GM12878 (cell line): Measurements from ENCODE around the gene INPP1. TPM values are rescaled to one million over a fixed set of nuclear protein-coding genes. Genes with fewer than 3 reads are reported as not detected.

ENCODE experiments used
- ATAC-seq: fragments of 200-7000 bp; cut with Tn5 transposase; 3 replicates; pipeline ENCODE4 v1.9.1; 2020; ENCODE audit warnings: mild to moderate bottlenecking, moderate library complexity
- BruUV-seq: library from RNA; stranded (reverse); fragments of 400-500 nt; replicated peaks from 2 replicates; lab custom pipeline; 2021; lab: Mats Ljungman, UMichigan
- CTCF ChIA-PET: fragments of 300-600 bp; sonication (Branson Sonifier 250); formaldehyde crosslinking; extraction: SDS; loops from one replicate; lab custom pipeline; 2021; ENCODE audit warnings: inconsistent platforms; lab: Yijun Ruan, JAX
- POLR2A ChIA-PET: fragments of 350-600 bp; formaldehyde crosslinking; extraction: SDS; loops from one replicate; lab custom pipeline; 2021; ENCODE audit warnings: inconsistent platforms; lab: Charles Lee
- RAD21 ChIA-PET: fragments of 300-600 bp; sonication (Branson Sonifier 250); formaldehyde crosslinking; loops from one replicate; lab custom pipeline; 2023; ENCODE audit warnings: antibody characterized with exemption; ENCODE audit not compliant: unreplicated experiment; lab: Charles Lee
- SMC1A ChIA-PET: fragments of 300-600 bp; sonication (Branson Sonifier 250); formaldehyde crosslinking; loops from one replicate; lab custom pipeline; 2023; ENCODE audit not compliant: unreplicated experiment, uncharacterized antibody; lab: Charles Lee
- DNase-seq: peaks from one replicate; pipeline ENCODE4 v3.0.0-alpha.2; 2011; ENCODE audit warnings: low read depth, low spot score
- FAIRE-seq: peaks from 3 replicates; lab custom pipeline; 2011; peaks lifted over from hg19 to GRCh38; lab: Jason Lieb, UNC
- H2AFZ ChIP-seq: 2 replicates; pipeline ENCODE4 v1.6.0; 2011; ENCODE audit warnings: low read depth, low read length, control low read depth; ENCODE audit not compliant: control insufficient read depth
- H3K27ac ChIP-seq: 2 replicates; pipeline ENCODE4 v1.5.1; 2011; ENCODE audit warnings: control low read depth; ENCODE audit not compliant: control insufficient read depth, insufficient read depth
- H3K27me3 ChIP-seq, 2 experiments: replicated peaks in 1 of 2; 2 replicates each; pipeline versions ENCODE4 v1.6.0 to v1.6.1; 2011; ENCODE audit warnings: low read length in 1 of 2; ENCODE audit not compliant: control insufficient read depth in 2 of 2, insufficient read depth in 2 of 2
- H3K36me3 ChIP-seq, 2 experiments: 2 replicates each; pipeline ENCODE4 v1.5.1; 2011; ENCODE audit warnings: low read length in 1 of 2; ENCODE audit not compliant: control insufficient read depth in 2 of 2, insufficient read depth in 2 of 2
- H3K4me1 ChIP-seq: 2 replicates; pipeline ENCODE4 v1.6.1; 2011; ENCODE audit warnings: mild to moderate bottlenecking, low read length, moderate library complexity, mixed read lengths; ENCODE audit not compliant: control insufficient read depth, insufficient read depth
- H3K4me2 ChIP-seq: 2 replicates; pipeline ENCODE4 v1.6.0; 2011; ENCODE audit warnings: control low read depth; ENCODE audit not compliant: control insufficient read depth, insufficient read depth
- H3K4me3 ChIP-seq: fragments of 200-600 bp; sonication (generic); 2 replicates; pipeline ENCODE4 v1.5.1; 2016
- H3K79me2 ChIP-seq: 2 replicates; pipeline ENCODE4 v1.6.0; 2011; ENCODE audit warnings: low read length; ENCODE audit not compliant: control insufficient read depth, insufficient read depth
- H3K9ac ChIP-seq: 2 replicates; pipeline ENCODE4 v1.8.0; 2011; ENCODE audit warnings: low read length, control low read depth, mixed read lengths; ENCODE audit not compliant: control insufficient read depth, insufficient read depth
- H3K9me3 ChIP-seq: replicated peaks from 3 replicates; pipeline ENCODE4 v1.5.1; 2011; ENCODE audit warnings: mild to moderate bottlenecking, low read length; ENCODE audit not compliant: control insufficient read depth, insufficient read depth
- H4K20me1 ChIP-seq: 2 replicates; pipeline ENCODE4 v1.6.0; 2011; ENCODE audit not compliant: control insufficient read depth, insufficient read depth
- BHLHE40 ChIP-seq, 2 experiments: fragments of 450-650 bp in 1 of 2; IDR thresholded peaks; 2 replicates each; pipeline ENCODE4 v1.6.1; 2011 to 2017; ENCODE audit warnings: low read depth in 2 of 2, borderline replicate concordance in 1 of 2, improper control_type of control experiment in 1 of 2, low read length in 1 of 2, mild to moderate bottlenecking in 1 of 2
- BMI1 ChIP-seq: fragments of 450-650 bp; IDR thresholded peaks from 2 replicates; pipeline ENCODE4 v1.6.1; 2016; ENCODE audit warnings: mild to moderate bottlenecking, moderate library complexity, borderline replicate concordance
- CHD2 ChIP-seq: IDR thresholded peaks from 2 replicates; pipeline ENCODE4 v1.6.1; 2011; ENCODE audit warnings: low read depth, low read length, improper control_type of control experiment, borderline replicate concordance
- CHD4 ChIP-seq: fragments of 200-600 bp; sonication (generic); IDR thresholded peaks from 2 replicates; pipeline ENCODE4 v1.6.1; 2016; ENCODE audit warnings: mild to moderate bottlenecking
- FOXK2 ChIP-seq: fragments of 450-650 bp; IDR thresholded peaks from 2 replicates; pipeline ENCODE4 v1.6.1; 2017; ENCODE audit warnings: mild to moderate bottlenecking, moderate library complexity
- HDAC2 ChIP-seq: fragments of 200-600 bp; sonication (generic); IDR thresholded peaks from 2 replicates; pipeline ENCODE4 v1.6.1; 2017
- NFYA ChIP-seq: IDR thresholded peaks from 2 replicates; pipeline ENCODE4 v1.6.1; 2011; ENCODE audit warnings: low read depth, mild to moderate bottlenecking, low read length, improper control_type of control experiment, borderline replicate concordance
- NR2C2 ChIP-seq: IDR thresholded peaks from 2 replicates; pipeline ENCODE4 v1.6.1; 2011; ENCODE audit warnings: borderline replicate concordance, low read depth; ENCODE audit not compliant: control insufficient read depth, insufficient read length
- RAD21 ChIP-seq: IDR thresholded peaks from 2 replicates; pipeline ENCODE4 v1.6.1; 2011; ENCODE audit warnings: mild to moderate bottlenecking, low read depth, low read length, moderate library complexity; ENCODE audit not compliant: insufficient read depth
- SIX5 ChIP-seq: IDR thresholded peaks from 2 replicates; pipeline ENCODE4 v1.6.1; 2011; ENCODE audit warnings: mild to moderate bottlenecking, low read depth, low read length, moderate library complexity; ENCODE audit not compliant: severe bottlenecking
- SMARCA5 ChIP-seq: fragments of 450-650 bp; IDR thresholded peaks from 2 replicates; pipeline ENCODE4 v1.6.1; 2017; ENCODE audit warnings: mild to moderate bottlenecking
- SREBF1 ChIP-seq: IDR thresholded peaks from 2 replicates; pipeline ENCODE4 v1.6.1; 2012; ENCODE audit warnings: mild to moderate bottlenecking, low read length
- WRNIP1 ChIP-seq: IDR thresholded peaks from 2 replicates; pipeline ENCODE4 v1.6.1; 2011; ENCODE audit warnings: low read depth, low read length, improper control_type of control experiment, borderline replicate concordance
- ZNF217 ChIP-seq: fragments of 450-650 bp; IDR thresholded peaks from 2 replicates; pipeline ENCODE4 v1.6.1; 2017; ENCODE audit warnings: antibody characterized with exemption, mild to moderate bottlenecking
- WGBS: methylation state at CpG from one replicate; pipeline ENCODE4 v1.1.6; 2016; ENCODE audit warnings: low lambda C conversion rate; ENCODE audit not compliant: insufficient replicate concordance, insufficient coverage; ENCODE audit errors: missing lambda C conversion rate; 5-methylcytosine and 5-hydroxymethylcytosine counted together
- in situ Hi-C: fragments of 300-500 bp; cut with MboI; formaldehyde crosslinking; loops from 9 replicates; pipeline ENCODE4 v1.14.3; 2018; ENCODE audit warnings: mixed read lengths
- intact Hi-C: fragments of 100-400 bp; cut with micrococcal nuclease; formaldehyde crosslinking; loops from one replicate; pipeline ENCODE4 v1.14.2; 2022; ENCODE audit not compliant: unreplicated experiment
- polyA plus RNA-seq, 11 experiments: library from polyadenylated mRNA; depleted of rRNA in 4 of 11; unstranded in 6 of 11; stranded (reverse) in 5 of 11; fragments of >200 nt; fragmentation: Nextera tagmentation in 4 of 11; fragmentation: Illumina TruSeq in 1 of 11; extraction: Ambion mirVana in 4 of 11; extraction: Trizol in 1 of 11; gene quantifications; 1 replicate in 1 of 11; 2 replicates in 10 of 11; pipeline versions ENCODE4 v1.2.1 to v1.2.3, GENCODE V29; 2011 to 2016; ENCODE audit warnings: inconsistent platforms in 2 of 11, missing spikeins in 2 of 11, low read depth in 1 of 11
- total RNA-seq, 4 experiments: library from RNA; depleted of rRNA in 3 of 4; stranded (reverse); fragments of >200 nt in 3 of 4; fragmentation: Illumina TruSeq in 1 of 4; extraction: Trizol in 1 of 4; gene quantifications; 2 replicates each; pipeline versions ENCODE4 v1.2.1 to v1.2.3, GENCODE V29; 2013 to 2021
- TF ChIP-seq, protein P1 (sequence below): IDR thresholded peaks from 2 replicates; pipeline ENCODE4 v1.6.1; 2012; ENCODE audit warnings: low read depth, low read length, improper control_type of control experiment
- TF ChIP-seq, protein P2 (sequence below): fragments of 450-650 bp; IDR thresholded peaks from 2 replicates; pipeline ENCODE4 v1.6.1; 2017; ENCODE audit warnings: borderline replicate concordance

The INPP1 gene
- total and polyA plus RNA-seq, 10 of the 15 experiments (the other 5 are each of a cell fraction or from before 2014, with no cell fraction given) = 3.3 to 17.9 (median 11.1) TPM

DNA sequence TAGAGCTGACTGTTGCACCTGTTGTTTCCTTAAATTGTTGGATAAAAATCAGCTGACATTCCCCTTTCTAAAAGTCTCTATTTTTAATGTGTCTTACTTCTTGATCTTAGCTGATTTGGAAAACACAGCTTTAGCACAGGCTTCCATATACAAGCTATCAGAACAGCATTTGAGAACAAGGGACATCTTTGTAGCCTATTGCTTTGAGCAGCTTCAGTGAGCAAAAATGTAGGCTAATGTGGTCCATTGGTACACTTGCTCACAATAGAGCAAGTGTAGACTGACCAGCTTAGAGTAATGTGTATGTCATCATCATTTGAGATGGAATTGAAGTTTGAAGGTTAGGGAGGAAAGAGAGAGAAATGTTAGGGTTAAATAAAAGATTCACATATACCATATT lies 7.0 kb downstream of the INPP1 start (continued):
- TF ChIP-seq CHD2 (no peak), BMI1 (no peak), ZNF217 (no peak), BHLHE40 (IDR thresholded peaks at IDR 0.05; ENCODE audit: borderline replicate concordance in 1 of 2, low read depth in 2 of 2, low read length in 1 of 2) (no peak), SMARCA5 (no peak), NFYA (no peak), SIX5 (no peak)
- TF ChIP-seq, protein P1, sequence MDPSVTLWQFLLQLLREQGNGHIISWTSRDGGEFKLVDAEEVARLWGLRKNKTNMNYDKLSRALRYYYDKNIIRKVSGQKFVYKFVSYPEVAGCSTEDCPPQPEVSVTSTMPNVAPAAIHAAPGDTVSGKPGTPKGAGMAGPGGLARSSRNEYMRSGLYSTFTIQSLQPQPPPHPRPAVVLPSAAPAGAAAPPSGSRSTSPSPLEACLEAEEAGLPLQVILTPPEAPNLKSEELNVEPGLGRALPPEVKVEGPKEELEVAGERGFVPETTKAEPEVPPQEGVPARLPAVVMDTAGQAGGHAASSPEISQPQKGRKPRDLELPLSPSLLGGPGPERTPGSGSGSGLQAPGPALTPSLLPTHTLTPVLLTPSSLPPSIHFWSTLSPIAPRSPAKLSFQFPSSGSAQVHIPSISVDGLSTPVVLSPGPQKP = no peak

DNA sequence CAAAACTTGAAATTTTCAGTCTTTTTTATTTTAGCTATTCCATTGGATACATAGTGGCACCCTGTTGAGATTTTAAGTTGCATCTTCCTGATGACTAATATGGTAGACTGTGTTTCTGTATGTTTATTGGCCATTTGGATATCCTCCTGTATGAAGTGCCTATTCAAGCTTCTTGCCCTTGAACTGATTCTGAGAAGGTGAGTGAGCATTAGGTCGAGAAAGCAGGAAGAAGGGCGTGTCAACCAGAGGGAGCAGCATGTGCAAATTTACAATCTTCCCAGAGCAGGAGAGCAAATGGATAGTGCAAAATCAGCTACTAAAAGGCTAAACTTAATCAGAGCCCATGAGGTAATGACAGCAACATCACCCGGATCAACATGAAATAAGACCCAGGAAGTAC lies 8.6 kb downstream of the INPP1 start:
- H3K27me3 ChIP-seq = no peaks in the 10 kb centered on the region
- no peak overlapping the region for H3K4me3 ChIP-seq
- ChIA-PET CTCF (interaction anchor here (1.1 kb wide), 1 partner anchor 31 kb away, joined by 3 read pairs; no protein-coding TSS in a partner anchor), POLR2A (no interaction called here), RAD21 (interaction anchor here (1.5 kb wide), 1 partner anchor 691 kb away, joined by 3 read pairs; the partner anchor contains the start of gene ASNSD1), SMC1A (interaction anchor here (0.7 to 5.3 kb wide), 5 partner anchors 7 to 160 kb away, joined by 3 to 46 read pairs (median 3); partner anchors contain the start of gene INPP1)
- in situ Hi-C loops = no loop called here
- no TSS peak for BruUV-seq
- no peak overlapping the region for H3K4me2 ChIP-seq
- no peak for DNase-seq
- 100% methylated on average over 3 of the region's 3 CpGs for WGBS
- no peaks in the 10 kb centered on the region for H3K9me3 ChIP-seq
- no peak for ATAC-seq
- H3K9ac ChIP-seq = no peak overlapping the region
- H3K27ac ChIP-seq = no peak overlapping the region
- intact Hi-C loops = no loop called here
- no peaks in the 10 kb centered on the region for H3K79me2 ChIP-seq
- no peak for FAIRE-seq
- no peak for TF ChIP-seq HDAC2
- TF ChIP-seq, protein P2, sequence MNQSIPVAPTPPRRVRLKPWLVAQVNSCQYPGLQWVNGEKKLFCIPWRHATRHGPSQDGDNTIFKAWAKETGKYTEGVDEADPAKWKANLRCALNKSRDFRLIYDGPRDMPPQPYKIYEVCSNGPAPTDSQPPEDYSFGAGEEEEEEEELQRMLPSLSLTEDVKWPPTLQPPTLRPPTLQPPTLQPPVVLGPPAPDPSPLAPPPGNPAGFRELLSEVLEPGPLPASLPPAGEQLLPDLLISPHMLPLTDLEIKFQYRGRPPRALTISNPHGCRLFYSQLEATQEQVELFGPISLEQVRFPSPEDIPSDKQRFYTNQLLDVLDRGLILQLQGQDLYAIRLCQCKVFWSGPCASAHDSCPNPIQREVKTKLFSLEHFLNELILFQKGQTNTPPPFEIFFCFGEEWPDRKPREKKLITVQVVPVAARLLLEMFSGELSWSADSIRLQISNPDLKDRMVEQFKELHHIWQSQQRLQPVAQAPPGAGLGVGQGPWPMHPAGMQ = no peak
- TF ChIP-seq CHD4 = no peak
- TF ChIP-seq FOXK2 = no peak
- no peak for TF ChIP-seq SREBF1
- TF ChIP-seq, protein P1 = no peak
- TF ChIP-seq RAD21 = no peak
- no peak for TF ChIP-seq NR2C2
- TF ChIP-seq WRNIP1 = no peak
- H3K36me3 ChIP-seq = no peaks in the 10 kb centered on the region
- no peak overlapping the region for H2AFZ ChIP-seq
- H3K4me1 ChIP-seq = no peaks in the 10 kb centered on the region
- H4K20me1 ChIP-seq = no peaks in the 10 kb centered on the region
